AG04449 (cell line): Measurements from ENCODE around the gene DTL.

ENCODE experiments used
- CTCF ChIA-PET: fragments of 350-600 bp; formaldehyde crosslinking; extraction: SDS; loops from one replicate; lab custom pipeline; 2021; ENCODE audit warnings: antibody characterized with exemption; lab: Yijun Ruan, JAX
- POLR2A ChIA-PET: fragments of 400-600, 350-600 bp; formaldehyde crosslinking; extraction: SDS; loops from one replicate; lab custom pipeline; 2020; ENCODE audit warnings: antibody characterized with exemption, inconsistent platforms; lab: Yijun Ruan, JAX
- DNase-seq: peaks from one replicate; pipeline ENCODE4 v3.0.0-alpha.2; 2010; ENCODE audit warnings: low read depth, low spot score
- H3K4me3 ChIP-seq: 2 replicates; pipeline ENCODE4 v1.5.1; 2011; ENCODE audit warnings: low read depth, mild to moderate bottlenecking, control low read depth, low read length
- CTCF ChIP-seq: IDR thresholded peaks from one replicate; pipeline ENCODE4 v1.5.1; 2011; ENCODE audit warnings: mild to moderate bottlenecking, moderate library complexity, low read length, control low read depth, inconsistent platforms; ENCODE audit not compliant: insufficient read depth; ENCODE audit errors: missing control alignments

The DTL gene

GRCh38 chr1:212098310-212098709 is 62.8 kb downstream of the DTL start:
- no peak for DNase-seq
- TF ChIP-seq CTCF, result no peak
- H3K4me3 ChIP-seq, result no peak overlapping the region
- ChIA-PET CTCF (interaction anchor here (2.2 kb wide), 1 partner anchor 27 kb away, joined by 11 read pairs; no protein-coding TSS in a partner anchor), POLR2A (no interaction called here)

GRCh38 chr1:212098771-212099170 is 63.2 kb downstream of the DTL start:
- TF ChIP-seq CTCF, result no peak
- no peak overlapping the region for H3K4me3 ChIP-seq
- CTCF ChIA-PET, result interaction anchor here (2.2 kb wide), 1 partner anchor 28 kb away, joined by 11 read pairs; no protein-coding TSS in a partner anchor
- POLR2A ChIA-PET, result no interaction called here
- DNase-seq, result no peak

- POLR2A ChIA-PET, result no interaction called here
- CTCF ChIA-PET, result interaction anchor here (1.1 to 2.7 kb wide), 6 partner anchors 10 to 38 kb away, joined by 3 to 8 read pairs (median 6); no protein-coding TSS in a partner anchor
- TF ChIP-seq CTCF, result no peak
- no peak overlapping the region for H3K4me3 ChIP-seq
- no peak for DNase-seq
Observed at GRCh38 chr1:212101251-212101650, 65.7 kb downstream of the DTL start.

GRCh38 chr1:212101735-212102134 is 66.2 kb downstream of the DTL start:
- no peak for DNase-seq
- H3K4me3 ChIP-seq, result no peak overlapping the region
- ChIA-PET CTCF (interaction anchor here (1.0 to 2.7 kb wide), 7 partner anchors 9 to 70 kb away, joined by 3 to 8 read pairs (median 5); no protein-coding TSS in a partner anchor), POLR2A (interaction anchor here (0.6 kb wide), 1 partner anchor 9 kb away, joined by 3 read pairs; no protein-coding TSS in a partner anchor)
- no peak for TF ChIP-seq CTCF

GRCh38 chr1:212104586-212105325 is 69.2 kb downstream of the DTL start:
- ChIA-PET POLR2A (no interaction called here), CTCF (interaction anchor here (1.2 to 1.5 kb wide), 3 partner anchors 16 to 181 kb away, joined by 3 to 4 read pairs (median 3); partner anchors contain the start of genes DTL and INTS7)
- TF ChIP-seq CTCF, result no peak
- no peak overlapping the region for H3K4me3 ChIP-seq
- no peak for DNase-seq

- TF ChIP-seq CTCF, result no peak
- POLR2A ChIA-PET, result no interaction called here
- no peak overlapping the region for H3K4me3 ChIP-seq
- CTCF ChIA-PET, result interaction anchor here (1.9 kb wide), 1 partner anchor 36 kb away, joined by 6 read pairs; no protein-coding TSS in a partner anchor
- DNase-seq, result no peak
Observed at GRCh38 chr1:212106286-212106792, 70.8 kb downstream of the DTL start.
